IPS-18c (cell line): ENCODE data around the gene PPFIBP2.

Experiments
- H3K4me3 ChIP-seq: 2 replicates; pipeline ENCODE4 v1.7.0; 2013; ENCODE audit warnings: low read depth, mild to moderate bottlenecking, low read length, moderate library complexity; ENCODE audit not compliant: insufficient read depth
- H3K9me3 ChIP-seq: one replicate; pipeline ENCODE4 v1.6.1; 2013; ENCODE audit warnings: mild to moderate bottlenecking, low read length, moderate library complexity; ENCODE audit not compliant: control insufficient read depth, insufficient read depth

The PPFIBP2 gene

DNA sequence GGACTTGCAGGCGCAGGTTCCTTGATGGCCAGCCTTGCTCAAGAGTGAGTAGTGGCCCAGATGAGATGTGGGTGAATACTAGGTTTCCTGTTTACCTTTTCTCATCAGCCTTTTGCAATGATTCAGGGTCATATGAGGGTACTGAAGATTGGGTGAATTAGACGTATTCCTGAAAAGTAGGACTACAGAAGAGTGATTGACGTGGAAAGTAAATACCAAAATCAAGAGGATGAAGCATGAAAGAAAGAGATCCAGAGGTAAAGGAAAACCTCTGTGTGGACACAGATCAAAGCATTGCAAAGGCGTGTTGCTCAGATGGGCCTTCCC, 99.6 kb downstream of the PPFIBP2 start:
- no peaks in the 10 kb centered on the region for H3K9me3 ChIP-seq
- no peak overlapping the region for H3K4me3 ChIP-seq

- no peak overlapping the region for H3K4me3 ChIP-seq
- no peaks in the 10 kb centered on the region for H3K9me3 ChIP-seq
Measured at GRCh38 chr11:7614656-7615055, 100.9 kb downstream of the PPFIBP2 start.

GRCh38 chr11:7617032-7617431, 103.2 kb downstream of the PPFIBP2 start:
- Histone ChIP-seq H3K4me3 (no peak overlapping the region), H3K9me3 (no peaks in the 10 kb centered on the region)

- no peak overlapping the region for H3K4me3 ChIP-seq
- no peaks in the 10 kb centered on the region for H3K9me3 ChIP-seq
Measured at GRCh38 chr11:7619322-7619721, 105.5 kb downstream of the PPFIBP2 start.

DNA sequence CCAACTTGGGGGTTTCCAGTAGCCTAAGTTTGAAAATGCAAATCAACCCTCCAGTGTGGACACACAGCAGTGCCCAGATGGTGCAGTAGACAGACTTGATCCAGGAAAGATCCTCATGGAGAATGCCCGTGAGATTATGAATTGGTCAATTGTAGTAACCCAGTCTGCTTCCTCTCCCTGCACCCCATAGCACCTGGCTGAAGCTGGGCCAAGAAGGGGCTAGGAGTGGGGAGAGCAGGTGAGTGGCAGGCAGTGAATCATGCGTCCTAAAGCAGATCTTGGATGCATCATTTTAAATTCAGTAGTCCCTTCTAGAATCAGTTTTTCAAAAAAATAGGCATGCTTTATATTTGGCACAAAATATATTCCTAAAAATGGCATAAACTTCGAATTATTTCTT, 107.3 kb downstream of the PPFIBP2 start:
- H3K9me3 ChIP-seq: no peaks in the 10 kb centered on the region
- no peak overlapping the region for H3K4me3 ChIP-seq

- H3K4me3 ChIP-seq: no peak overlapping the region
Measured at GRCh38 chr11:7621554-7621953, 107.8 kb downstream of the PPFIBP2 start.

DNA sequence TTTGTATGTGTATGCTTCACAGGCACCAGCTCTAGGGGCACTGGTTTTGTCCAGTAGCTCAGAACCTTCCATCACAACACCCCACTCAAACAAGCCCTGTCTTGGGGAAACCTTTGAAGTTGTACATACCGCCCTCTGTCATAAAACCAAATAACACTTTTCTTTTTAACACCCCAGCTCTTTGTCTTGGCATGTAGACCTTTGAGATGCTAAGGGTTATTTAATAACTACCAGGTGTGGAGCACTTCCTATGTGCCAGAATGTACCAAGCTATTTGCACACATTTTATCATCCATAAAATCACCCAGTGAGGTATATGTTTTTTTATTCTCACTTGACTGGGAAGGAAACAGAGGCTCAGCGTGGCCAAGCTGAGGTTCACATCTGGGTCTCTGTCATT, 108.9 kb downstream of the PPFIBP2 start:
- Histone ChIP-seq H3K4me3 (no peak overlapping the region), H3K9me3 (no peaks in the 10 kb centered on the region)

More at GRCh38 chr11:7621554-7621953, 107.8 kb downstream of the PPFIBP2 start:
- H3K9me3 ChIP-seq: no peaks in the 10 kb centered on the region

DNA sequence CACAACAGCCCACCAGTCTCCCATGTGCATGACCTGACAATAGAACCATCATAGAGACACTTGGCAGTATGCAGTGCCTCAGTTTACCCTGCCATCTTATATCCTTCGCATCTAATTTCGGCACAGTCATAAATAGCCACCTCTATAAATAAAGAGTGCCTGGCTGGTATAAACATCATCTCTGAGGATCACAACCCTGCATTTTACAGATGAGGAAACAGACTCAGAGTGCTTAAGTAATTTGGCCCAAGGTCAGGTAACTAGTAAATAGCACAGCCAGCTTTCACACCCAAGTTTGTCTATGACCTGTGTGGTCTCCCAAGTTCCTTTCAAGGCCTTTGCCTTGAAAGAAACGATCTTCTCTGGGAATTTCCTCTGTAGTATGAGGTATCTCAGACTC, 114.9 kb downstream of the PPFIBP2 start:
- no peaks in the 10 kb centered on the region for H3K9me3 ChIP-seq
- H3K4me3 ChIP-seq: no peak overlapping the region

DNA sequence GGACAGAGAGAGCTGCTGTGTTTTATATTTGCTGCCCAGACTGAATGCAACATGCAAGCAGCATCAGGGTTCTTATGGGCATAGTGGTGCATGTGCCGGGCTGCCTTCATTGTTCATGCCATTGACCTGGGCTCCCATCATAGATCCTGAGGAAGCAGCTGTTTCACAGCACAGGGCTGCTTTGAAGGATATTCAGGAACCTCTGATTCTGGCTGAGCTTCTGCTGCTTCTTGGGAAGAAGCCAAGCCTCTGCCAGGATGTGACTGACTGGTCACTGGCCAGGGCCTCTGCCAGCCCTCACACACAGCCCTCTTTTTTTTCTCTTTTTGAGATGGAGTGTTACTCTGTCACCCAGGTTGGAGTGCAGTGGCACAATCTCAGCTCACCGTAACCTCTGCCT, 116.2 kb downstream of the PPFIBP2 start:
- no peaks in the 10 kb centered on the region for H3K9me3 ChIP-seq
- H3K4me3 ChIP-seq: no peak overlapping the region

- Histone ChIP-seq H3K9me3 (no peaks in the 10 kb centered on the region), H3K4me3 (no peak overlapping the region)
Measured at GRCh38 chr11:7632211-7632610, 118.4 kb downstream of the PPFIBP2 start.

DNA sequence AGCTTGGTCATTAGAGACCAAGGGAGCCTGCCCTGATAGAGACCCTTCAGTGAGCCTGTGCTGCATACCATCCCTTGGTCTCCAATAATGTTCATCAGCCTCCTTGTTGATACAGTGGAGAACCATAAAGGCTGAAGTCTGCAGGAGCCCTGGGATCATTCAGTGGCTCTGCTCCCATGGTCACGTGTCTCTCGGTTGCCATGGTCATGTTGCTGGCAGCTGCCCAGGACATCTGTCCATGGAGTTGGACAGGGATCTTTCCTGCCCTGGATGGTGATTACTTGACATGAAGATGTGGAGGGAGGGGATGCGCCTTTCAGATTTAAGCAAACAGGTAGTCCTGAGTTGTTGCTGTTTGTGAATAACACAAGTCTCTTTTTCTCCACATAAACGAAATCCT, 121.3 kb downstream of the PPFIBP2 start:
- Histone ChIP-seq H3K4me3 (no peak overlapping the region), H3K9me3 (no peaks in the 10 kb centered on the region)

DNA sequence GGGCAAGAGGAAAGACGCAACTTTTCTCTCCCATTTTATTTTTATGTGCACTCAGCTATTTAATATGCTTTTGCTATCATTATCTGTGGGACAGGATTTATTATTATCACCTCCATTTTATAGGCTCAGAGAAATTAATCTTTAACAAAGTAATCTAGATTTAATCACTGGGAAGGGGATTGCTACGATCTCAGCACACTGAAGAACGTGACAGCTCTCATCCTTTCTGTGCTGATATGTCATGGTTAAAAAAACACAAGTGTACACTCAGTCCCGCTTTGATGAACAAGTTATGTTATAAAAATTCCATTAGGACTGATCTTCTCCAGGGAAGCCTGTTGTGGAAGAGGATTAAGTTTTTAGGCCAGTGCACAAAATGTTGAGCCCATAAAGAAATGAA, 121.9 kb downstream of the PPFIBP2 start:
- no peak overlapping the region for H3K4me3 ChIP-seq
- H3K9me3 ChIP-seq: no peaks in the 10 kb centered on the region

DNA sequence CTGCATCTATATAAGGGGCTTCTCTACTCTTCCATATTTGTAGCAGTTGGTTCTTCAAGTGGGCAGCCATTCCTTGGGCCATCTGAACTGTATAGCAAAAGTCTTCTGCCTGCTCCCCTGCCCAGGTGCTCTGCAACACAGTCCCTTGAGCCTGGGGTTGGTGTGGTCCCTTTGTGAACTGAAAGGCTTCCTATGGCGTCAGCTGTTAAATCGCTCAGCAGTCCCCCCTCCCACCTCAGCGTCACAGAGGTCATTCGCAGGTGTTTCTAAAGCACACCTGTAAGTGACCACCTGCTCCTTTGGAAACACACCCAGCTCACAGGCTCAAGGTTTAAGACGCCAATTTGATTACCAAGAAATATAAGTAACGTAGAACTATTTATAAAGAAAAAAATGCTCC, 122.6 kb downstream of the PPFIBP2 start:
- H3K9me3 ChIP-seq: no peaks in the 10 kb centered on the region
- H3K4me3 ChIP-seq: no peak overlapping the region

- no peak overlapping the region for H3K4me3 ChIP-seq
- H3K9me3 ChIP-seq: no peaks in the 10 kb centered on the region
Measured at GRCh38 chr11:7637447-7638157, 123.8 kb downstream of the PPFIBP2 start.

DNA sequence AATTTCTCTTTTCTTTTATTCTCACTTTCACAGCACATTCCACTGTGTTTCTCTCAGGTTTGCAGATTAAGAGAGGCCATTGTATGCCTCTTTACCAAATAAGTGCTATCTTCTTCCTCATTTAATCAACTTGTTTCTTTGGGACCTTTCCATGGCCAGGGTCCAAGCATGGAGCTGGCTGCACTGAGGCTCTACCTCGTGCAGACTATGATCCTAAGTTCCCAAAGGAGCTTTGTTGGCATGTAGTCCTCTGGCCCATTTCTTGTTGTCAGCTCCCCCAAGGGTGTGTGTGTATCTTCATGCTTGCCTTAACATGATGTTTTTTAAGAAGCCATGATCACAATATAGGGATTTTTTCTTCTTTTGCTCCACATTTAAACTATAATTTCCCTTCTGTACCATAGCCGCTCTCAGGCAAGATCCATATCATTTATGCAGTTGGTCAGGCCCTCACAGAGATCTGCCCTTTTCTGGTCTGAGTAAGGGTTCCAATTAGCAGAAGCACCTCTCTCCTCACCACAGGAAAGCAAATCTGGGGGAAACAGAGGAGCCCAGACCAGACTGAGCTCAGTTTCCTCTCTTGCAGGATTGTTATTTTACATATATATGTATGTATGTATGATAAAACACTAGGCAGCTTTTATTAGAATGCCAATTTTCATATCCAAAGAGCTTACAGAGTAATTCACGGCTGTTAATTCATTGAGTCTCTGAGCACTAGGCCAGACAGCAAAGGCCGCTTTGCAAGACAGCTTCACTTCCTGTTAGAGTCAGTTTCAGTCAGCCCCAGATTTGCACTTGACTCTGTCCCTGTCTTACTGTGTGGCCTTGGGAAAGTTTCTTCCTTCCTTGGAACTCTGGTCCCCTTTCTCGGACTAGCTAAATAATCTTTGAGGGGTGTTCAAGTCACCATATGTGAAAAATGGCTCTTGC, 125.2 kb downstream of the PPFIBP2 start:
- Histone ChIP-seq H3K9me3 (no peaks in the 10 kb centered on the region), H3K4me3 (no peak overlapping the region)

- H3K4me3 ChIP-seq: no peak overlapping the region
- H3K9me3 ChIP-seq: no peaks in the 10 kb centered on the region
Measured at GRCh38 chr11:7639643-7640025, 125.8 kb downstream of the PPFIBP2 start.

GRCh38 chr11:7640816-7641215, 127.0 kb downstream of the PPFIBP2 start:
- H3K9me3 ChIP-seq: no peaks in the 10 kb centered on the region

GRCh38 chr11:7642747-7643146, 128.9 kb downstream of the PPFIBP2 start:
- no peak overlapping the region for H3K4me3 ChIP-seq

More at GRCh38 chr11:7640816-7641215, 127.0 kb downstream of the PPFIBP2 start:
- H3K4me3 ChIP-seq: no peak overlapping the region

More at GRCh38 chr11:7642747-7643146, 128.9 kb downstream of the PPFIBP2 start:
- H3K9me3 ChIP-seq: no peaks in the 10 kb centered on the region
